ENCODE measurements around the gene GPR17.

- TF ChIP-seq, protein P1, sequence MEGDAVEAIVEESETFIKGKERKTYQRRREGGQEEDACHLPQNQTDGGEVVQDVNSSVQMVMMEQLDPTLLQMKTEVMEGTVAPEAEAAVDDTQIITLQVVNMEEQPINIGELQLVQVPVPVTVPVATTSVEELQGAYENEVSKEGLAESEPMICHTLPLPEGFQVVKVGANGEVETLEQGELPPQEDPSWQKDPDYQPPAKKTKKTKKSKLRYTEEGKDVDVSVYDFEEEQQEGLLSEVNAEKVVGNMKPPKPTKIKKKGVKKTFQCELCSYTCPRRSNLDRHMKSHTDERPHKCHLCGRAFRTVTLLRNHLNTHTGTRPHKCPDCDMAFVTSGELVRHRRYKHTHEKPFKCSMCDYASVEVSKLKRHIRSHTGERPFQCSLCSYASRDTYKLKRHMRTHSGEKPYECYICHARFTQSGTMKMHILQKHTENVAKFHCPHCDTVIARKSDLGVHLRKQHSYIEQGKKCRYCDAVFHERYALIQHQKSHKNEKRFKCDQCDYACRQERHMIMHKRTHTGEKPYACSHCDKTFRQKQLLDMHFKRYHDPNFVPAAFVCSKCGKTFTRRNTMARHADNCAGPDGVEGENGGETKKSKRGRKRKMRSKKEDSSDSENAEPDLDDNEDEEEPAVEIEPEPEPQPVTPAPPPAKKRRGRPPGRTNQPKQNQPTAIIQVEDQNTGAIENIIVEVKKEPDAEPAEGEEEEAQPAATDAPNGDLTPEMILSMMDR (conservative IDR thresholded peaks at IDR 0.05; ENCODE audit: low read depth, low read length) = no peak
- no peak for TF ChIP-seq EZH2 (IDR thresholded peaks at IDR 0.05; ENCODE audit: low read length, unreplicated experiment)
These were observed 23.1 kb downstream of the GPR17 start for GRCh38 chr2:127669056-127669455.

Data from PC-3 (cell line).